ENCODE results near the gene RBM4B. TPM values are rescaled to one million over a fixed set of nuclear protein-coding genes. Genes with fewer than 3 reads are reported as not detected.

The RBM4B gene
- total RNA-seq, 1 experiment from 2014 or later, result 14.1 TPM

DNA sequence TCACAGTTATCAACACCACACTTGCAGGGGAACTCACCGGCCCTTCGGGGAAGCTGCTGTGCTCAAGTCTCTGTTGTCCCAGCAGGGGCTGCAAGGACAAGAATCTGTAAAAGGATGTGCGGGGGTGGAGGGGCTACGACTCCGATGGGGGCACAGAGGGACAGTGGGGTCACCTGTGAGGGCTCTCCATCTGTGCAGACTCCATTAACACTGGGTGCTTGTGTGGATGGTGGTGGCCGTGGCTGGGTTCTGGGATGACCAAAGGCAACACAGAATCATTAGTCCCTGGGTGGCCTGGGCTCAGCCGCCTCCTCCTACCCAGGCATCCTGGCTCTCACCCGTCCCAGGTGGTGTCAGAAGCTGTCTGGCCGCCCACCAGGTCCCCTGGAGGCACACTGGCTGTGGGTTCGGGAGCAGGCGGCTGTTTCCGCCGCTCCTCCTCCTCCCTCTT lies 10.2 kb upstream of the RBM4B start:
- Mint-ChIP-seq H3K36me3 (peaks cover 12% of the 10 kb centered on the region; the same call in 1 of the 2 replicates), H3K4me1 (peaks cover 5% of the 10 kb centered on the region), H3K27ac (no peak overlapping the region), H3K27me3 (ENCODE audit: low read depth) (no peaks in the 10 kb centered on the region), H3K4me3 (no peak overlapping the region), H3K9me3 (no peaks in the 10 kb centered on the region)
- POLR2A ChIA-PET, result interaction anchor here (0.8 to 1.0 kb wide), 2 partner anchors 10 to 208 kb away, joined by 3 read pairs; partner anchors contain the start of genes DPP3 and RBM4B
- no peak for ATAC-seq
- CTCF ChIA-PET, result interaction anchor here (1.1 to 1.8 kb wide), 3 partner anchors 9 to 164 kb away, joined by 3 to 6 read pairs (median 5); no protein-coding TSS in a partner anchor
- DNase-seq (ENCODE audit: low spot score), result no peak
- TF ChIP-seq NR1H2 (CRISPR knock-in tag; IDR thresholded peaks at IDR 0.05) (no peak), TEAD4 (CRISPR knock-in tag; IDR thresholded peaks at IDR 0.05) (no peak), NR3C1 (CRISPR knock-in tag; conservative IDR thresholded peaks at IDR 0.05; ENCODE audit: low read depth) (no peak), FOXP1 (CRISPR knock-in tag; IDR thresholded peaks at IDR 0.05; ENCODE audit: borderline replicate concordance) (no peak), SOX15 (CRISPR knock-in tag; IDR thresholded peaks at IDR 0.05) (no peak), ZNF416 (CRISPR knock-in tag; IDR thresholded peaks at IDR 0.05) (no peak), JAZF1 (CRISPR knock-in tag; IDR thresholded peaks at IDR 0.05) (no peak), IRF2 (CRISPR knock-in tag; IDR thresholded peaks at IDR 0.05; ENCODE audit: borderline replicate concordance, low read depth) (no peak), CREB1 (CRISPR knock-in tag; IDR thresholded peaks at IDR 0.05) (no peak), GRHL2 (CRISPR knock-in tag; IDR thresholded peaks at IDR 0.05; ENCODE audit: insufficient replicate concordance, severe bottlenecking) (no peak), ZNF671 (CRISPR knock-in tag; IDR thresholded peaks at IDR 0.05) (no peak), NFYB (CRISPR knock-in tag; conservative IDR thresholded peaks at IDR 0.05; ENCODE audit: low read depth) (no peak), ETV6 (CRISPR knock-in tag; IDR thresholded peaks at IDR 0.05) (no peak)
- TF ChIP-seq, protein P1, sequence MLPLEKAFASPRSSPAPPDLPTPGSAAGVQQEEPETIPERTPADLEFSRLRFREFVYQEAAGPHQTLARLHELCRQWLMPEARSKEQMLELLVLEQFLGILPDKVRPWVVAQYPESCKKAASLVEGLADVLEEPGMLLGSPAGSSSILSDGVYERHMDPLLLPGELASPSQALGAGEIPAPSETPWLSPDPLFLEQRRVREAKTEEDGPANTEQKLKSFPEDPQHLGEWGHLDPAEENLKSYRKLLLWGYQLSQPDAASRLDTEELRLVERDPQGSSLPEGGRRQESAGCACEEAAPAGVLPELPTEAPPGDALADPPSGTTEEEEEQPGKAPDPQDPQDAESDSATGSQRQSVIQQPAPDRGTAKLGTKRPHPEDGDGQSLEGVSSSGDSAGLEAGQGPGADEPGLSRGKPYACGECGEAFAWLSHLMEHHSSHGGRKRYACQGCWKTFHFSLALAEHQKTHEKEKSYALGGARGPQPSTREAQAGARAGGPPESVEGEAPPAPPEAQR (CRISPR knock-in tag; IDR thresholded peaks at IDR 0.05), result no peak
- TF ChIP-seq, protein P2, sequence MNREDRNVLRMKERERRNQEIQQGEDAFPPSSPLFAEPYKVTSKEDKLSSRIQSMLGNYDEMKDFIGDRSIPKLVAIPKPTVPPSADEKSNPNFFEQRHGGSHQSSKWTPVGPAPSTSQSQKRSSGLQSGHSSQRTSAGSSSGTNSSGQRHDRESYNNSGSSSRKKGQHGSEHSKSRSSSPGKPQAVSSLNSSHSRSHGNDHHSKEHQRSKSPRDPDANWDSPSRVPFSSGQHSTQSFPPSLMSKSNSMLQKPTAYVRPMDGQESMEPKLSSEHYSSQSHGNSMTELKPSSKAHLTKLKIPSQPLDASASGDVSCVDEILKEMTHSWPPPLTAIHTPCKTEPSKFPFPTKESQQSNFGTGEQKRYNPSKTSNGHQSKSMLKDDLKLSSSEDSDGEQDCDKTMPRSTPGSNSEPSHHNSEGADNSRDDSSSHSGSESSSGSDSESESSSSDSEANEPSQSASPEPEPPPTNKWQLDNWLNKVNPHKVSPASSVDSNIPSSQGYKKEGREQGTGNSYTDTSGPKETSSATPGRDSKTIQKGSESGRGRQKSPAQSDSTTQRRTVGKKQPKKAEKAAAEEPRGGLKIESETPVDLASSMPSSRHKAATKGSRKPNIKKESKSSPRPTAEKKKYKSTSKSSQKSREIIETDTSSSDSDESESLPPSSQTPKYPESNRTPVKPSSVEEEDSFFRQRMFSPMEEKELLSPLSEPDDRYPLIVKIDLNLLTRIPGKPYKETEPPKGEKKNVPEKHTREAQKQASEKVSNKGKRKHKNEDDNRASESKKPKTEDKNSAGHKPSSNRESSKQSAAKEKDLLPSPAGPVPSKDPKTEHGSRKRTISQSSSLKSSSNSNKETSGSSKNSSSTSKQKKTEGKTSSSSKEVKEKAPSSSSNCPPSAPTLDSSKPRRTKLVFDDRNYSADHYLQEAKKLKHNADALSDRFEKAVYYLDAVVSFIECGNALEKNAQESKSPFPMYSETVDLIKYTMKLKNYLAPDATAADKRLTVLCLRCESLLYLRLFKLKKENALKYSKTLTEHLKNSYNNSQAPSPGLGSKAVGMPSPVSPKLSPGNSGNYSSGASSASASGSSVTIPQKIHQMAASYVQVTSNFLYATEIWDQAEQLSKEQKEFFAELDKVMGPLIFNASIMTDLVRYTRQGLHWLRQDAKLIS (CRISPR knock-in tag; IDR thresholded peaks at IDR 0.05; ENCODE audit: borderline replicate concordance), result no peak
- TF ChIP-seq, protein P3, sequence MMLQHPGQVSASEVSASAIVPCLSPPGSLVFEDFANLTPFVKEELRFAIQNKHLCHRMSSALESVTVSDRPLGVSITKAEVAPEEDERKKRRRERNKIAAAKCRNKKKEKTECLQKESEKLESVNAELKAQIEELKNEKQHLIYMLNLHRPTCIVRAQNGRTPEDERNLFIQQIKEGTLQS (CRISPR knock-in tag; conservative IDR thresholded peaks at IDR 0.05), result no peak
- TF ChIP-seq, protein P4, sequence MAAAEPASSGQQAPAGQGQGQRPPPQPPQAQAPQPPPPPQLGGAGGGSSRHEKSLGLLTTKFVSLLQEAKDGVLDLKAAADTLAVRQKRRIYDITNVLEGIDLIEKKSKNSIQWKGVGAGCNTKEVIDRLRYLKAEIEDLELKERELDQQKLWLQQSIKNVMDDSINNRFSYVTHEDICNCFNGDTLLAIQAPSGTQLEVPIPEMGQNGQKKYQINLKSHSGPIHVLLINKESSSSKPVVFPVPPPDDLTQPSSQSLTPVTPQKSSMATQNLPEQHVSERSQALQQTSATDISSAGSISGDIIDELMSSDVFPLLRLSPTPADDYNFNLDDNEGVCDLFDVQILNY (CRISPR knock-in tag; IDR thresholded peaks at IDR 0.05), result no peak
- TF ChIP-seq, protein P5, sequence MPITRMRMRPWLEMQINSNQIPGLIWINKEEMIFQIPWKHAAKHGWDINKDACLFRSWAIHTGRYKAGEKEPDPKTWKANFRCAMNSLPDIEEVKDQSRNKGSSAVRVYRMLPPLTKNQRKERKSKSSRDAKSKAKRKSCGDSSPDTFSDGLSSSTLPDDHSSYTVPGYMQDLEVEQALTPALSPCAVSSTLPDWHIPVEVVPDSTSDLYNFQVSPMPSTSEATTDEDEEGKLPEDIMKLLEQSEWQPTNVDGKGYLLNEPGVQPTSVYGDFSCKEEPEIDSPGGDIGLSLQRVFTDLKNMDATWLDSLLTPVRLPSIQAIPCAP (CRISPR knock-in tag; IDR thresholded peaks at IDR 0.05), result no peak
- TF ChIP-seq, protein P6, sequence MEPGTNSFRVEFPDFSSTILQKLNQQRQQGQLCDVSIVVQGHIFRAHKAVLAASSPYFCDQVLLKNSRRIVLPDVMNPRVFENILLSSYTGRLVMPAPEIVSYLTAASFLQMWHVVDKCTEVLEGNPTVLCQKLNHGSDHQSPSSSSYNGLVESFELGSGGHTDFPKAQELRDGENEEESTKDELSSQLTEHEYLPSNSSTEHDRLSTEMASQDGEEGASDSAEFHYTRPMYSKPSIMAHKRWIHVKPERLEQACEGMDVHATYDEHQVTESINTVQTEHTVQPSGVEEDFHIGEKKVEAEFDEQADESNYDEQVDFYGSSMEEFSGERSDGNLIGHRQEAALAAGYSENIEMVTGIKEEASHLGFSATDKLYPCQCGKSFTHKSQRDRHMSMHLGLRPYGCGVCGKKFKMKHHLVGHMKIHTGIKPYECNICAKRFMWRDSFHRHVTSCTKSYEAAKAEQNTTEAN (CRISPR knock-in tag; IDR thresholded peaks at IDR 0.05), result no peak
- TF ChIP-seq, protein P7, sequence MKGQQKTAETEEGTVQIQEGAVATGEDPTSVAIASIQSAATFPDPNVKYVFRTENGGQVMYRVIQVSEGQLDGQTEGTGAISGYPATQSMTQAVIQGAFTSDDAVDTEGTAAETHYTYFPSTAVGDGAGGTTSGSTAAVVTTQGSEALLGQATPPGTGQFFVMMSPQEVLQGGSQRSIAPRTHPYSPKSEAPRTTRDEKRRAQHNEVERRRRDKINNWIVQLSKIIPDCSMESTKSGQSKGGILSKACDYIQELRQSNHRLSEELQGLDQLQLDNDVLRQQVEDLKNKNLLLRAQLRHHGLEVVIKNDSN (CRISPR knock-in tag; IDR thresholded peaks at IDR 0.05), result no peak

All from WTC11 (cell line).